H9 (cell line): ENCODE data around the gene PDZK1IP1. TPM values are rescaled to one million over a fixed set of nuclear protein-coding genes. Genes with fewer than 3 reads are reported as not detected.

ENCODE experiments used
- DNase-seq: peaks from one replicate; pipeline ENCODE4 v3.0.0-alpha.2; 2017
- H2AFZ ChIP-seq: one replicate; pipeline ENCODE4 v1.6.1; 2013; ENCODE audit warnings: mild to moderate bottlenecking, low read length, control low read depth, moderate library complexity
- H2AK5ac ChIP-seq: 2 replicates; pipeline ENCODE4 v1.6.1; 2013; ENCODE audit warnings: low read length, control low read depth, mixed read lengths; ENCODE audit not compliant: insufficient read length
- H2BK120ac ChIP-seq: one replicate; pipeline ENCODE4 v1.6.1; 2013; ENCODE audit warnings: low read depth, mild to moderate bottlenecking, low read length, control low read depth, inconsistent platforms; ENCODE audit not compliant: poor library complexity, severe bottlenecking
- H2BK12ac ChIP-seq: 2 replicates; pipeline ENCODE4 v1.6.1; 2013; ENCODE audit warnings: low read length, control low read depth, mixed read lengths, low read depth; ENCODE audit not compliant: insufficient read length
- H2BK15ac ChIP-seq: 2 replicates; pipeline ENCODE4 v1.6.1; 2013; ENCODE audit warnings: low read depth, low read length, control low read depth
- H2BK20ac ChIP-seq: one replicate; pipeline ENCODE4 v1.6.1; 2013; ENCODE audit warnings: low read depth, mild to moderate bottlenecking, low read length, control low read depth, inconsistent platforms; ENCODE audit not compliant: poor library complexity, severe bottlenecking
- H2BK5ac ChIP-seq: 2 replicates; pipeline ENCODE4 v1.6.1; 2013; ENCODE audit warnings: low read length, control low read depth, mixed read lengths; ENCODE audit not compliant: insufficient read length
- H3K14ac ChIP-seq: 2 replicates; pipeline ENCODE4 v1.6.1; 2013; ENCODE audit warnings: low read length, control low read depth; ENCODE audit not compliant: insufficient read depth
- H3K18ac ChIP-seq: 2 replicates; pipeline ENCODE4 v1.6.1; 2013; ENCODE audit warnings: low read depth, mild to moderate bottlenecking, mixed read lengths, low read length, control low read depth; ENCODE audit not compliant: insufficient read length
- H3K23ac ChIP-seq: 2 replicates; pipeline ENCODE4 v1.6.1; 2013; ENCODE audit warnings: low read length, control low read depth, mixed read lengths, low read depth; ENCODE audit not compliant: insufficient read length
- H3K23me2 ChIP-seq: 2 replicates; pipeline ENCODE4 v1.6.1; 2013; ENCODE audit warnings: low read depth, mild to moderate bottlenecking, mixed read lengths, low read length, control low read depth; ENCODE audit not compliant: insufficient read length, poor library complexity, severe bottlenecking
- H3K27ac ChIP-seq: 2 replicates; pipeline ENCODE4 v1.5.1; 2013; ENCODE audit warnings: low read length, control low read depth, mixed read lengths, low read depth; ENCODE audit not compliant: insufficient read length
- H3K27me3 ChIP-seq: 2 replicates; pipeline ENCODE4 v1.6.1; 2013; ENCODE audit warnings: low read length, control low read depth, inconsistent platforms; ENCODE audit not compliant: insufficient read depth
- H3K4ac ChIP-seq: 2 replicates; pipeline ENCODE4 v1.6.1; 2013; ENCODE audit warnings: low read depth, mild to moderate bottlenecking, control low read depth, inconsistent platforms, low read length, moderate library complexity
- H3K4me1 ChIP-seq: 2 replicates; pipeline ENCODE4 v1.6.1; 2013; ENCODE audit warnings: low read length, control low read depth, inconsistent platforms; ENCODE audit not compliant: insufficient read depth
- H3K4me2 ChIP-seq: 2 replicates; pipeline ENCODE4 v1.6.1; 2013; ENCODE audit warnings: low read length, control low read depth, mixed read lengths; ENCODE audit not compliant: insufficient read length, insufficient read depth
- H3K56ac ChIP-seq: 2 replicates; pipeline ENCODE4 v1.6.1; 2013; ENCODE audit warnings: low read depth, mild to moderate bottlenecking, mixed read lengths, low read length, control low read depth; ENCODE audit not compliant: insufficient read length
- H3K79me1 ChIP-seq: 2 replicates; pipeline ENCODE4 v1.6.1; 2013; ENCODE audit warnings: low read depth, mild to moderate bottlenecking, moderate library complexity, low read length, control low read depth, inconsistent platforms; ENCODE audit not compliant: insufficient read depth, poor library complexity, severe bottlenecking
- H3K79me2 ChIP-seq: 2 replicates; pipeline ENCODE4 v1.6.1; 2013; ENCODE audit warnings: low read length, control low read depth, inconsistent platforms; ENCODE audit not compliant: insufficient read depth
- H3K9ac ChIP-seq: 2 replicates; pipeline ENCODE4 v1.6.1; 2013; ENCODE audit warnings: low read length, control low read depth, mixed read lengths; ENCODE audit not compliant: insufficient read length; ENCODE audit errors: extremely low read depth
- H3K9me3 ChIP-seq: one replicate; pipeline ENCODE4 v1.6.1; 2013; ENCODE audit warnings: low read depth, low read length, inconsistent platforms; ENCODE audit not compliant: control insufficient read depth
- H3T11ph ChIP-seq: one replicate; pipeline ENCODE4 v1.6.1; 2013; ENCODE audit warnings: mild to moderate bottlenecking, low read length, control low read depth, inconsistent platforms
- H4K20me1 ChIP-seq: one replicate; pipeline ENCODE4 v1.6.1; 2013; ENCODE audit not compliant: control insufficient read depth, insufficient read length, insufficient read depth
- H4K5ac ChIP-seq: 2 replicates; pipeline ENCODE4 v1.6.1; 2013; ENCODE audit warnings: low read depth, mild to moderate bottlenecking, mixed read lengths, low read length, control low read depth; ENCODE audit not compliant: insufficient read length
- H4K8ac ChIP-seq: replicated peaks from 2 replicates; pipeline ENCODE4 v1.6.1; 2013; ENCODE audit warnings: low read length, control low read depth, mixed read lengths, low read depth; ENCODE audit not compliant: insufficient read length
- H4K91ac ChIP-seq: 2 replicates; pipeline ENCODE4 v1.6.1; 2013; ENCODE audit warnings: low read depth, mild to moderate bottlenecking, moderate library complexity, mixed read lengths, low read length, control low read depth; ENCODE audit not compliant: insufficient read length
- H3K27ac Mint-ChIP-seq, 3 experiments: 2 replicates in 2 of 3; 3 replicates in 1 of 3; pipeline ENCODE4 v1.8.0; 2020 to 2021; ENCODE audit warnings: mixed read lengths in 3 of 3, mild to moderate bottlenecking in 1 of 3, moderate library complexity in 1 of 3
- H3K27me3 Mint-ChIP-seq: 2 replicates; pipeline ENCODE4 v1.8.0; 2021; ENCODE audit warnings: low read depth, mild to moderate bottlenecking, moderate library complexity, mixed read lengths
- H3K36me3 Mint-ChIP-seq, 3 experiments: 2 replicates in 2 of 3; 3 replicates in 1 of 3; pipeline ENCODE4 v1.8.0; 2020 to 2021; ENCODE audit warnings: low read depth in 3 of 3, mixed read lengths in 3 of 3; ENCODE audit not compliant: insufficient read depth in 1 of 3
- H3K4me1 Mint-ChIP-seq, 2 experiments: 2 replicates each; pipeline ENCODE4 v1.8.0; 2020; ENCODE audit warnings: mixed read lengths in 2 of 2
- H3K4me3 Mint-ChIP-seq, 2 experiments: 2 replicates in 1 of 2; 3 replicates in 1 of 2; pipeline ENCODE4 v1.8.0; 2020 to 2021; ENCODE audit warnings: mild to moderate bottlenecking in 2 of 2, mixed read lengths in 2 of 2, moderate library complexity in 1 of 2
- H3K9me3 Mint-ChIP-seq, 2 experiments: 2 replicates in 1 of 2; 3 replicates in 1 of 2; pipeline ENCODE4 v1.8.0; 2020; ENCODE audit warnings: mild to moderate bottlenecking in 2 of 2, mixed read lengths in 2 of 2, moderate library complexity in 1 of 2
- WGBS: extraction: QIAGEN DNeasy Blood & Tissue Kit; methylation state at CpG from one replicate; pipeline ENCODE4 v1.1.7; 2013; ENCODE audit warnings: missing lambda C conversion rate, low lambda C conversion rate, mixed read lengths; ENCODE audit not compliant: insufficient read length; ENCODE audit errors: extremely low coverage; 5-methylcytosine and 5-hydroxymethylcytosine counted together
- total RNA-seq: library from RNA; stranded (reverse); gene quantifications from 2 replicates; pipeline ENCODE4 v1.2.1, GENCODE V29; 2021
- TF ChIP-seq, protein P1 (sequence below): fragments of 200-600 bp; sonication (generic); conservative IDR thresholded peaks from 3 replicates; pipeline ENCODE4 v1.8.0; 2021; ENCODE audit warnings: antibody characterized with exemption, mild to moderate bottlenecking

PDZK1IP1 gene
- total RNA-seq, 1 experiment from 2014 or later = not detected

DNA sequence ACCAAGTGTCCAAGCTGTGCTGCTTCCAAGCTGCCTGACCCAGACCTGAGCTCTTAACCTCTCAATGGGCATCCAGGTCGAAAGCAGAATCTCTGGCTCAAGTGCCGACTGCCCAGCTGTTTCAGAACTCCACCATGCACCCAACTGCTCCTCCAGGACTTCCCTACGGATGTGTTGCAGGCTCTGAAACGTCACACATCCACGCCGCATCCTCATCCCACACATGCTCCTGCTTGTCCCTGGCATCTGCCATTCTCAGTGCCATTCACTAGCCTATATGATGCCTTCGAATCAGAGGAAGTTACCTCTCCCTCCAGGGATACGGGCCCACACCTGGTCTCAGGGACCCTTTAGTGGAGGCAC lies 11.2 kb downstream of the PDZK1IP1 start:
- H4K8ac ChIP-seq = peak overlapping the region; percentile 79
- H3K4ac ChIP-seq = no peak overlapping the region
- H3K56ac ChIP-seq = no peak overlapping the region
- no peak overlapping the region for H2BK5ac ChIP-seq
- peak; percentile 27 for DNase-seq
- H3K27ac ChIP-seq = no peak overlapping the region
- H3K18ac ChIP-seq = peak overlapping the region; percentile 85
- no peaks in the 10 kb centered on the region for H3K79me2 ChIP-seq
- H2BK15ac ChIP-seq = peak overlapping the region; percentile 53; the same call in 1 of the 2 replicates
- peaks cover 2% of the 10 kb centered on the region; the same call in 1 of the 2 replicates for H3K4me1 ChIP-seq
- no peaks in the 10 kb centered on the region for H3K79me1 ChIP-seq
- Mint-ChIP-seq H3K36me3 (no peaks in the 10 kb centered on the region), H3K9me3 (no peaks in the 10 kb centered on the region), H3K4me1 (peaks cover 20% of the 10 kb centered on the region in 2 experiments), H3K27me3 (peaks cover 50% of the 10 kb centered on the region), H3K27ac (peak overlapping the region in 1 of 3 experiments; percentile 92; a peak in 2 of 7 replicates), H3K4me3 (peak overlapping the region; percentile 68 to 86)
- WGBS = no CpG with 5 or more reads among the region's 8 CpGs
- no peak overlapping the region for H2AK5ac ChIP-seq
- no peak overlapping the region for H2BK20ac ChIP-seq
- H2BK12ac ChIP-seq = peak overlapping the region; percentile 25
- peak overlapping the region; percentile 50 for H3K9ac ChIP-seq
- no peak overlapping the region for H2BK120ac ChIP-seq
- H3K9me3 ChIP-seq = no peaks in the 10 kb centered on the region
- TF ChIP-seq, protein P1, sequence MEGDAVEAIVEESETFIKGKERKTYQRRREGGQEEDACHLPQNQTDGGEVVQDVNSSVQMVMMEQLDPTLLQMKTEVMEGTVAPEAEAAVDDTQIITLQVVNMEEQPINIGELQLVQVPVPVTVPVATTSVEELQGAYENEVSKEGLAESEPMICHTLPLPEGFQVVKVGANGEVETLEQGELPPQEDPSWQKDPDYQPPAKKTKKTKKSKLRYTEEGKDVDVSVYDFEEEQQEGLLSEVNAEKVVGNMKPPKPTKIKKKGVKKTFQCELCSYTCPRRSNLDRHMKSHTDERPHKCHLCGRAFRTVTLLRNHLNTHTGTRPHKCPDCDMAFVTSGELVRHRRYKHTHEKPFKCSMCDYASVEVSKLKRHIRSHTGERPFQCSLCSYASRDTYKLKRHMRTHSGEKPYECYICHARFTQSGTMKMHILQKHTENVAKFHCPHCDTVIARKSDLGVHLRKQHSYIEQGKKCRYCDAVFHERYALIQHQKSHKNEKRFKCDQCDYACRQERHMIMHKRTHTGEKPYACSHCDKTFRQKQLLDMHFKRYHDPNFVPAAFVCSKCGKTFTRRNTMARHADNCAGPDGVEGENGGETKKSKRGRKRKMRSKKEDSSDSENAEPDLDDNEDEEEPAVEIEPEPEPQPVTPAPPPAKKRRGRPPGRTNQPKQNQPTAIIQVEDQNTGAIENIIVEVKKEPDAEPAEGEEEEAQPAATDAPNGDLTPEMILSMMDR = no peak
- peaks cover 4% of the 10 kb centered on the region; the same call in 1 of the 2 replicates for H3K27me3 ChIP-seq
- H3K14ac ChIP-seq = peak overlapping the region; percentile 70
- no peaks in the 10 kb centered on the region for H4K20me1 ChIP-seq
- no peak overlapping the region for H3T11ph ChIP-seq
- peak overlapping the region; percentile 66 for H4K91ac ChIP-seq
- no peak overlapping the region for H2AFZ ChIP-seq
- peak overlapping the region; percentile 55 for H3K4me2 ChIP-seq
- H4K5ac ChIP-seq = peak overlapping the region; percentile 80
- H3K23me2 ChIP-seq = peaks cover 8% of the 10 kb centered on the region
- H3K23ac ChIP-seq = no peak overlapping the region
